ENCODE measurements around the gene TLCD4. TPM values are rescaled to one million over a fixed set of nuclear protein-coding genes. Genes with fewer than 3 reads are reported as not detected.
"Not testable (repeated sequence)": the region's sequence is repeated elsewhere in the genome, so short reads cannot be mapped to it uniquely, and the experiment has no call there.

TLCD4 gene
- total RNA-seq, 1 donor from 2014 or later = not detected

- H3K4me1 Mint-ChIP-seq (ENCODE audit: low read depth) = no peaks in the 10 kb centered on the region
- intact Hi-C loops (cut with micrococcal nuclease) = no loop called here
- DNase-seq (ENCODE audit: low spot score) = no peak
- H3K9me3 Mint-ChIP-seq = no peaks in the 10 kb centered on the region
- H3K27ac Mint-ChIP-seq = no peak overlapping the region
- peaks cover 7% of the 10 kb centered on the region for H3K27me3 Mint-ChIP-seq (ENCODE audit: insufficient read depth)
- no peak overlapping the region for H3K4me3 Mint-ChIP-seq
- H3K36me3 Mint-ChIP-seq (ENCODE audit: low read depth) = no peaks in the 10 kb centered on the region
Measured at GRCh38 chr1:95132762-95133161, 15.6 kb downstream of the TLCD4 start.

DNA sequence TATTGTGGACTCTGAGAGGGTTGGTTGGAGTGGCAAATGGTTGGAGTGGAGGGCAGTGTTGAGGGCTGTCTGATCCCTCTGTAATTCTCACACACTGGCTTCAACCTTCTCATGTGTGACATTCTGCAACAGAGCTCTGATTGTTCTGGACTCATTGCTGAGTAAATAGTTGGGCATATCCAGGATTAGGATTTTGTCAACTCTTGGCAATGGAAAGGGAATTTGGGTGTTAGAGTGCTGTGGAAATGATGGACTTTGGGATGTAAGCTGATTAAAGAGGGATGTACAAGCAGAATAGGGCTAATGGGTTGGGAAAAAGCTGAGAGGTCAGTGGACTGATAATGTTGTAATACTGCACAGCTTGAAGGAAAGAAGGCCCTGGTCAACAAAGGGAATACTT is 16.5 kb downstream of the TLCD4 start:
- no peak overlapping the region for H3K27ac Mint-ChIP-seq
- H3K4me1 Mint-ChIP-seq (ENCODE audit: low read depth) = no peaks in the 10 kb centered on the region
- no peaks in the 10 kb centered on the region for H3K9me3 Mint-ChIP-seq
- H3K4me3 Mint-ChIP-seq = no peak overlapping the region
- no peak for DNase-seq (ENCODE audit: low spot score)
- H3K36me3 Mint-ChIP-seq (ENCODE audit: low read depth) = no peaks in the 10 kb centered on the region
- peaks cover 9% of the 10 kb centered on the region for H3K27me3 Mint-ChIP-seq (ENCODE audit: insufficient read depth)
- intact Hi-C loops (cut with micrococcal nuclease) = no loop called here

DNA sequence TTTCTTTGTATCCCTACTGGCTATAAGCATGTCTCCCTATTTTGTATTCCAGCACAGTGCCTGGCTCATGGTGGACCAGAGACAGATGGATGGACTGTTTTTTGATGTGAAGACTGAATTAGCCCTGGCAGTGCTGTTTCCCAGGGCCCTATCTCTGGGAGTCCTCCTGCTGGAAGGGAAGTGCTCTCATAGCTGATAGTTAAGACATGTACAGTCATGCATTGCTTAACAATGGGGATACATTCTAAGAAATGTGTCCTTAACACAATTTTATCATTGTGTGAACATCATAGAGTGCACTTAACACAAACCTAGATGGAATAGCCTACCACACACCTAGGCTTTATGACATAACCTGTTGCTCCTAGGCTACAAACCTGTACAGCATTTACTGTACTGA is 21.1 kb downstream of the TLCD4 start:
- no peak overlapping the region for H3K4me3 Mint-ChIP-seq
- H3K9me3 Mint-ChIP-seq = no peaks in the 10 kb centered on the region
- DNase-seq (ENCODE audit: low spot score) = no peak
- H3K27me3 Mint-ChIP-seq (ENCODE audit: insufficient read depth) = peaks cover 6% of the 10 kb centered on the region
- intact Hi-C loops (cut with micrococcal nuclease) = no loop called here
- no peaks in the 10 kb centered on the region for H3K4me1 Mint-ChIP-seq (ENCODE audit: low read depth)
- no peak overlapping the region for H3K27ac Mint-ChIP-seq
- H3K36me3 Mint-ChIP-seq (ENCODE audit: low read depth) = no peaks in the 10 kb centered on the region

DNA sequence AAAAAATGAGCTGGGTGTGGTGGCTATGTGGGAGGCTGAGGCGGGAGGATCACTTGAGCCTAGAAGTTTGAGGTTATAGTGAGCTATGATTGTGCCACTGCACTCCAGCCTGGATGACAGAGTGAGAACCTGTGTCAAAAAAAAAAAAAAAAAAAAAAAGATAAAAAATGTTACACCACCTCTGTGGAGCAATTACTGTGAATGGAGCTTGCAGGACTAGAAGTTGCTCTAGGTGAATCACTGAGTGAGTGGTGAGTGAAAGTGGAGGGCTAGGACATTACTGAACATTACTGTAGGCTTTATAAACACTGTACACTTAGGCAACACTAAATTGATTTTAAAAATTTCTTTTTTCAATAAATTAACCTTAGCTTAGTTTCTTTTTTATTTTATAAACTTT is 21.9 kb downstream of the TLCD4 start:
- intact Hi-C loops (cut with micrococcal nuclease) = no loop called here
- H3K36me3 Mint-ChIP-seq (ENCODE audit: low read depth) = no peaks in the 10 kb centered on the region
- no peak for DNase-seq (ENCODE audit: low spot score)
- no peaks in the 10 kb centered on the region for H3K9me3 Mint-ChIP-seq
- H3K27me3 Mint-ChIP-seq (ENCODE audit: insufficient read depth) = peaks cover 6% of the 10 kb centered on the region
- no peaks in the 10 kb centered on the region for H3K4me1 Mint-ChIP-seq (ENCODE audit: low read depth)
- no peak overlapping the region for H3K27ac Mint-ChIP-seq
- no peak overlapping the region for H3K4me3 Mint-ChIP-seq

DNA sequence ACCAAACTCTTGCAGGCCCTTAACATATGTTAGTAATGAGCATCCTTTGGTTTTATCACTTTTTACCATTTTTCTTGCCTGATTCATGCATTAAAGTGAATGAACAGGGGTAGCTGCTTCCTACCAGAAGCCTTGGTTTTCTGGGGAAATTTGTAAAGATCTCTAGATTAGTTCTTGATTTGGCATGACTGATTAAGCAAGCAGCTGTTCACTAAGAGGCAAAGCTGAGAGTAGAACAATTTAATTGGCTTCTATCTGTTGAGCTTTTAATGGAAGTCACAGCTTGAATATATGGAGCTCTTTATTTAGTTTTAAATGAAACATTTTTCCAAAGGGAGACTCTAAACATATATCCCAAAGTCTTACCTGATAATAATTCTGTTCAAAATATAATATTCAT is 23.6 kb downstream of the TLCD4 start:
- no peaks in the 10 kb centered on the region for H3K9me3 Mint-ChIP-seq
- H3K4me3 Mint-ChIP-seq = no peak overlapping the region
- no peaks in the 10 kb centered on the region for H3K4me1 Mint-ChIP-seq (ENCODE audit: low read depth)
- DNase-seq (ENCODE audit: low spot score) = no peak
- no peak overlapping the region for H3K27ac Mint-ChIP-seq
- H3K36me3 Mint-ChIP-seq (ENCODE audit: low read depth) = no peaks in the 10 kb centered on the region
- intact Hi-C loops (cut with micrococcal nuclease) = no loop called here
- H3K27me3 Mint-ChIP-seq (ENCODE audit: insufficient read depth) = peaks cover 6% of the 10 kb centered on the region

DNA sequence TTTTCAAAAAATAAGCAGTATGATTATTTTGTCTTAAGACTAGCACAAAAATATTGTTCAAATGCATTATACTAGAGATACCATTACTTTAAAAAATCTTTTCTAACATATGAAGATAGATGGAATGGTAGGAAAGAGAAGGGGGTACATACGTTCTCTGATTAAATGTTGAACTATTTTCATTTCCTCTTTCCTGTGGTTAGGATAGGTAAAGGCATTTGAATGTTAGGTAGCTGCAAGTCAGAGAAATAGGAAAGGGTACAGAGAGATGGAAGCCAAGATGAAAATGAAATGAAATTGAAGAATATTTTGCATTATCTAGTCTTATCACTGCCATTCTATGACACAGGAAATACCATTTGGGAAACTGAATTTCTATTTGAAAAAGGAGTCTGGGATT is 28.3 kb downstream of the TLCD4 start:
- no peaks in the 10 kb centered on the region for H3K36me3 Mint-ChIP-seq (ENCODE audit: low read depth)
- H3K4me1 Mint-ChIP-seq (ENCODE audit: low read depth) = no peaks in the 10 kb centered on the region
- no peak for DNase-seq (ENCODE audit: low spot score)
- H3K4me3 Mint-ChIP-seq = no peak overlapping the region
- H3K27ac Mint-ChIP-seq = no peak overlapping the region
- H3K27me3 Mint-ChIP-seq (ENCODE audit: insufficient read depth) = no peaks in the 10 kb centered on the region
- intact Hi-C loops (cut with micrococcal nuclease) = no loop called here
- H3K9me3 Mint-ChIP-seq = no peaks in the 10 kb centered on the region

GRCh38 chr1:95146637-95147036 is 29.5 kb downstream of the TLCD4 start:
- DNase-seq (ENCODE audit: low spot score) = no peak
- Mint-ChIP-seq H3K4me3 (no peak overlapping the region), H3K36me3 (ENCODE audit: low read depth) (no peaks in the 10 kb centered on the region), H3K4me1 (ENCODE audit: low read depth) (no peaks in the 10 kb centered on the region), H3K9me3 (no peaks in the 10 kb centered on the region), H3K27ac (no peak overlapping the region), H3K27me3 (ENCODE audit: insufficient read depth) (no peaks in the 10 kb centered on the region)
- intact Hi-C loops (cut with micrococcal nuclease) = loop anchor here (1.0 kb wide), 1 partner anchor 29 kb away; the partner anchor contains the start of gene TLCD4

GRCh38 chr1:95154096-95154495 is 36.9 kb downstream of the TLCD4 start:
- H3K36me3 Mint-ChIP-seq (ENCODE audit: low read depth) = no peaks in the 10 kb centered on the region
- H3K4me1 Mint-ChIP-seq (ENCODE audit: low read depth) = no peaks in the 10 kb centered on the region
- H3K4me3 Mint-ChIP-seq = no peak overlapping the region
- DNase-seq (ENCODE audit: low spot score) = no peak
- intact Hi-C loops (cut with micrococcal nuclease) = no loop called here
- H3K9me3 Mint-ChIP-seq = no peaks in the 10 kb centered on the region
- no peak overlapping the region for H3K27ac Mint-ChIP-seq
- peaks cover 2% of the 10 kb centered on the region for H3K27me3 Mint-ChIP-seq (ENCODE audit: insufficient read depth)

DNA sequence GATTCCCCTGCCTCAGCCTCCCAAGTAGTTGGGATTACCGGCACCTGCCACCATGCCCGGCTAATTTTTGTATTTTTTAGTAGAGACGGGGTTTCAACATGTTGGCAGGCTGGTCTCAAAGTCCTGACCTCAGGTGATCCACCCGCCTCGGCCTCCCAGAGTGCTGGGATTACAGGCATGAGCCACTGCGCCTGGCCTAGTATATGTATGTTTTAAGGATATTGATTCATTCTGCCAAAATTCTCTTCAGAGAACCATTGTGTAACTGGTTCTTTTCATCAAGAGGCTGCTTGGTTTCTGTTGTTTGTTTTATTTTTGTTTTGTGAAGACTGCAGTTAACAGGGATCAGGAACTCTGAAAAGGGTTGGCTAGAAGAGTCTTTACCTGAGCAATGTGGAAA is 48.4 kb downstream of the TLCD4 start:
- H3K4me1 Mint-ChIP-seq (ENCODE audit: low read depth); H3K9me3 Mint-ChIP-seq; H3K27me3 Mint-ChIP-seq (ENCODE audit: insufficient read depth); intact Hi-C loops (cut with micrococcal nuclease); H3K4me3 Mint-ChIP-seq; H3K36me3 Mint-ChIP-seq (ENCODE audit: low read depth); H3K27ac Mint-ChIP-seq; DNase-seq (ENCODE audit: low spot score): not testable (repeated sequence)

Other genes with a start within 250 kb of the TLCD4 start
- 1.4 and 1.9 TPM in 2 replicates for gene CNN3, start 190.2 kb upstream of the TLCD4 start, total RNA-seq
- 1.9 and 2.4 TPM in 2 replicates for gene ALG14, start 44.4 kb upstream of the TLCD4 start, total RNA-seq
- 10.6 and 10.8 TPM in 2 replicates for gene RWDD3, start 116.9 kb downstream of the TLCD4 start, total RNA-seq